GM18502 (cell line): ENCODE measurements around the gene FAU.

ENCODE experiments used
- ATAC-seq: cut with Tn5 transposase; IDR thresholded peaks from one replicate; pipeline ENCODE4 v1.9.1; 2021; ENCODE audit warnings: mild to moderate bottlenecking; ENCODE audit not compliant: unreplicated experiment, poor library complexity

The FAU gene

DNA sequence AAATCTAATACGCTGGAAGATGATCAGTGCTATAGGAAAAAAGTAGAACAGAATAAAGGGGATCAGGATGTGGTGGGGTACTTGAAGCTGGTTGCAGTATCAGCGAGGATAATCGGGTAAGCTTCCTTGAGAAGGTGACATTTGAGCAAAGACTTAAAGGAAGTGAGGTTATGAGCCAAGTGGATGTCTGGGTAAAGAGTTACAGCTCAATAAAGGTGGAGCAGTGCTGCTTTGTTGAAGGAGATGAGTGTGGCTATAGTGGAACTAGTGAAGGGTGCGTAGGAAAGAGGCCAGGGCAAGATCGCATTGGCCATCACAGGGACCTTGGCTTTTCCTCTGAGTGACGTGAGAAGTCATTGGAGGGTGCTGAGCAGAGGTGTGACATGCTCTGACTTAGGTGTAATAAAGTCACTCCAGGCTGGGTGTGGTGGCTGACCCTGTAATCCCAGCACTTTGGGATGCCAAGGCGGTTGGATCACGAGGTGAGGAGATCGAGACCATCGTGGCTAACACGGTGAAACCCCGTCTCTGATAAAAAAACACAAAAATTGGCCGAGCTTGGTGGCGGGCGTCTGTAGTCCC lies 14.7 kb upstream of the FAU start:
- no peak for ATAC-seq

DNA sequence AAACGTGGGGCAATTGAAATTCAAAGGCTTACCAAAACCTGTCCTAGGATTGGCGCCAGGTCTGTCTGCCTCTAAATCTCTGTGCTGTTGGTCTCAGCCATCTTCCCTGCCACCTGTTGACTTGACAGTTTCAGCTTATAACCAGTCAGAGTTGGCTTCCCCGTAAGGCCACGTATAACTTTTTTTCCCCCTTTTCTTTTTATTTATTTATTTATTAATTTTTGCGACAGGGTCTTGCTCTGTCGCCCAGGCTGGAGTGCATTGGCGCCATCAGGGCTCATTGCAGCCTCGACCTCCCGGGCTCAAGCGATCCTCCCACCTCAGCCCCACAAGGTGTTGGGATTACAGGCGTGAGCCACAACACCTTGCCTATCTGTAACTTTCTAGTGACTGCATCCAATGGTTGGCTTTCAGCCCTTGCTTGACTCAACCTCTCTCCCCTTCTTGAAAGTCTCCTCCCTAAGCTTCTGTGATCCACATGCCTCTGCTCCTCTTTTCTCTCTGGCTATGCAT lies 13.8 kb upstream of the FAU start:
- no peak for ATAC-seq

GRCh38 chr11:65134952-65135632 lies 13.2 kb upstream of the FAU start:
- peak; percentile 67 for ATAC-seq

DNA sequence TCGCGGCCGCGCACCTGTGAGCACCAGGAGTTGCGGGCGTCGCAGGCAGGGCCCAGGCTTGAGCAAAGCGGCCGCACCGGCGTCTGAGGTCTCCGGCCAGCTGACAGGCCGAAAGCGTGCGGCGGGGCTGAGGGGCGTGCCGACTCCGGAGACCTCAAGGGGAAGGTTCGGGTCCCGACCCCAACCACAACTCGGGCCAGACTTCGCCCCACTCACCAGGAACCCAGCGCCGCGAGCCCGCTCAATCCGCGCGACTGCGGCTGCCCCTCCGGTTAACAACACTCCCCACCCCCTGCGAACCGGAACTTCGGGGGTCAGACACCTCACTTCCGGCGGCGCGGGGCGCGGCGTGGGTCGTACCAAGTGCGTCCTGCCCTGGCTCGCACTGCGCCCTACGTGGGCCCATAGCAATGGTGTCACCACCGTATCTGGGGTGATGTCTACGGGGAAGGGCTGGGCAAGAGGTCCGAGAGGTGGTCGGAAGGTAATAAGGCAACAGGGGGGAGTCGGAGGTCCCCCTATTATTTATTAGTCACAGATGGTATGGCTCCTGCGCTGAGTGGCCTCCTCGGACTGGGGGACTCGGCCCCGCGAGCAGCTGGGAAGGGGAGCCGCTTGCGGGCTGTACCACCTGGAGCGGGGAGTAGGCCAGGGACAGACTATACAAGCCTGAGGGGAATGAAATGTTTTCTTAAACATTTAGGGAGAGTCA lies 12.5 kb upstream of the FAU start, which contains the start of gene SYVN1:
SYVN1 (minus strand) TSS at position 280 of the 712 bp plus-strand sequence. CDS start 918 bp downstream, outside the sequence.
- ATAC-seq, result peak; percentile 63

- ATAC-seq, result no peak
These were observed 11.8 kb upstream of the FAU start for GRCh38 chr11:65133724-65134123.

DNA sequence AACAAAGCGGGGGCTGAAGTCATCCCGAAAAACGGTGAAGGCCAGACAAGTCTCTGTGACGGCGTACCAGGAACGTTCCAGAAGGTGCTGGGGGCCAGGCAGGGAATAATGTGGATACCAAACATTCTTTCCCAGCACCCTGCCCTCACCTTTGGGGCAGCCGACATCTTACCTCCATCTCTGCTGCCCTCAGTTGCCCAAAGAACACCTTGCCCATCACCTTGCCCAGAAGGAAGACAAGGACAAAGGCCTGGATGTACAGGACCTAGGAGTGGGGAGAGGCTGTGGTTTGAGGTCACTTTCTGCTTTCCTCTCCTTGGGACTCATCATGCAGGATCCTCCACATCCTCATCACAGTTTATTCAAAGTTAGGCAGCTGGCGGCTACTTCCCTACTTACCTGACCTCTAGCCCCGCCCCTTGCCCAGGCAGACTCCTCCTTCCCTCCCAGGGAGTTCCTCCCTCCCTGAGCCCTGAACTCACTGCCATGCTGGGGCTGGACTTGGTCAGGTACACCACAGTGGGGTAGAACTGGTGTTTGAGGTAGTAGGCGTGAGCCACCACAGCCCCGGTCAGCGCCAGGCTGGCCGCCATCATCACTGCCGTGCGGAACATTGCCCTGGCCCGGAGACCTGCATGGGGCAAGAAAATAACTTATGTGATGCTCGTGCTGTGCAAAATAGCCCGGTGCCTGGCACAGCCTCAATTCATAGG lies 11.2 kb upstream of the FAU start:
- ATAC-seq, result no peak

GRCh38 chr11:65132238-65132987 lies 10.5 kb upstream of the FAU start:
- ATAC-seq, result peak; percentile 39

DNA sequence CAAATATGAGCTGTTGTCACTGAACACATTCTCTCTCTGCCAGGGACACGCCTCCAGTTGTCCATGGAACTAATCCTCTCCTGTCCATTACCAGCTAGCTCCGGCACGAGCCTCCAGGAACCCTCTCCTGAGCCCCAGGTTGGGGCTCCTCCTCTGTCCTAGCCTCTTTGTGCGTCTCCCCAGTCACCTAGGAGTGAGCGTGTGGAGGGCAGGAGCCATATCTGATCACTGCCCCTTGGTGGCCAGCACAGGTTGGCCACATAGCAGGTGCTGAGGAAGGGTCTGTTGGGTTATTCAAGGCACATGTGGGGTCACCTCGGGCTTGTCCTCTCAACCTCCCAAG lies 9.9 kb upstream of the FAU start:
- ATAC-seq, result no peak

GRCh38 chr11:65131417-65131776 lies 9.5 kb upstream of the FAU start:
- ATAC-seq, result no peak

DNA sequence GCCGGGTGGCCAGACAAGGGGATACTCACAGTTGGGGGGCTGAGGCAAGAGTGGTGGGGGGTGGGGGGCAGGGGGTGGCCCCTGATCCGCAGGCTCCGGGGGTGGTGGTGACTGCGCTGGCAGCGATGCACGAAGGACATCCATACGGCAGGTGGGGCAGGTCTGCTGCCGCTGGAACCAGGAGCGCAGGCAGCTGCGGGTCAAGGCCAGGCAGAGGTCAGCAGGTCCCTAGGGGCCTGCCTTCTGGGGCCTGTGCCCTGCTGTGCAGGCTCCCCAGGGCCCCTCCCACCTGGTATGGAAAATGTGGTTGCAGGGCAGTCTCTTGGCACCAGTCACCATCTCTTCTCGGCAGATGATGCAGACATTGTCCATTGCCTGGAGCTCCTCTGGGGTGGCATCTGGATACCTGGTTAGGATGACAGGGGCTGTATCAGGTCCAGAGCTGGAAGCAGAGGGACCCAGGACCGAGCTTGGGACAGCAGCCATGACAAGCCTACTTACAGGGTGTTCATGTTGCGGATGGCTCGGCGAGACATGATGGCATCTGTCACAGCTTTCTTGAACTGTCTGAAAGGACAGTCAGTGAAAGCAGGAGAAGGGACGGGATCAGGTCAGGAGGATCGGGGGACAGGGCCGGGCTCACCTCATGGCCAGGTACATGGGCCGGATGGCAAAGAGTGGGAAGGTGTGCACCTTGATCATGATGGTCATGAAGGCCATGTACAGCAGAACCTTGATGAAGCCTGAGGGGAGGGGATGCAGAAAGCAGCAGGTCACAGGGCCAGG lies 8.9 kb upstream of the FAU start:
- ATAC-seq, result no peak

- no peak for ATAC-seq
These were observed 7.9 kb upstream of the FAU start for GRCh38 chr11:65129649-65130441.

DNA sequence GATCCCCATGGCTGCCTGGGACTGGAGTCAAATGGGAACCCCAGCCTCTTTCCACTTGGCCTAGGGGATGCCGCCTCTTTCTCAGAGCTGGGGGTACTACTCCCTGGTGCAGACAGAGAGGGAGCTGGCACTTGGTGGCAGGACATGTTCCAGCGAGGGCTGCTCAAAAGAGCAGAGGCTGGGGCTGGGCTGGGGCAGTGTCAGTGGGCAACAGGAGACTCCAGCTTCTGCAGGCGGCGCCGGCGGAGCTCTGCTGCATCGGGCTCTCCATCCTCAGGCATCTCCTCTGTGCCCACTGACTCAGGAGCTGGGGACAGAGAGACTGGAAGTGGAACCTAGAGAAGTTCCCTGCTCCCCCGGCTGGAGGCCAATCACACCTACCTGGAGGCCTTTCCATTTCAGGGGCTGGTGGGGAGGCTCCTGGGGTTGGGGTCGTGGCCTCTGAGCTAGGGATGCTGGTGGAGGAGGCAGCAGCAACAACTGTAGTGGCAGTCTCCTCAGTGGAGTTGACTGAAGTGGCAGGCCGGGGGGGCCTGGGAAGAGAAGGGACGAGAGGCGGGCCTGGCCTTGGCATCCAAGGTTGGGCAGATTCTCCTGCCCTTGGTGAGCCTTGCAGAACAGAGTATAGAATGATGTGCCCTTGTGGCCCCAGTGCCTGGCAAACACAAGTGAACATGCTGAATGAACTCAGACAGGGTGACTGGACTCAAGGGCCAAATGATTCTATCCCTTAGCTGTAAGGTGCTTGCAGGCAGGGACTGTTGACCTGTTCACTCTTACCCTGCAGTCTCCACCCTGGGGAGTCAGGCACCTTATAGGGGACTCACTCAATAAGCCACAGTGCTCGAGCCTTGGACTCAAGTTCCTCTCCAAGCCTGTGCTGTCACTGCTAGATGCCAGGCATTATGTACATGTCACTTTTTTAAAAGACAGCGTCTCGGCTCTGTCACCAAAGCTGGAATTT lies 6.5 kb upstream of the FAU start:
- ATAC-seq, result no peak

GRCh38 chr11:65127473-65128181 lies 5.7 kb upstream of the FAU start:
- no peak for ATAC-seq

DNA sequence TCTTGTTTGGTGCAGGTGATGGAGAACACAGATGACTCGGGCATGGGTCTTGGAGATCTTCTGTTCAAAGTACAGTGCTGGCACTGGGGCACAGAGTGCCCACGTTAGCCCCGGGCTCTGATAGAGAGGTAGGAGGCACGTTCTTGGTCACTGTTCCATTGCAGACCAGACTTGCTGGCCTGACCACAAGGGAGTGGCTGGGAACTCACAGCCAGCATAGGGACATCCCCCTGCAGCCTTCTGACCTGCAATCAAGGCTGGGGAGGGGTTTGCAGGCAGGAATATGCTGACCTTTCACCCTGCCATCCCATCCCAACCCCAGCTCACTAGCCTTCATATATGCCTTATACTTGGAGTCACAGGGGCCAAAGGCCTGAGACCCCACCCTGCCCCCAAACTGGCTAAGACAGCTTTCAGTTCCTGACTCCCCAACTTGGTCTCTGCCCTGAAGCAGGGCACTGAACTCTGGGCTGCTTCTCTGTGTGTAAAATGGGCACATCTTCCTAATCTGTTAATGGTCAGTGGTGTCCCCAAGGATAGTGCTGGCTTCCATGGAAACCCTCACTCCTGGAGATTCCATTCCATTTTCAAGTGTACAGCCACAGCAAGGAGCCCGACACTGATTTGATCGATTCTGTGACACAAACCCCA lies 4.8 kb upstream of the FAU start:
- ATAC-seq, result no peak

DNA sequence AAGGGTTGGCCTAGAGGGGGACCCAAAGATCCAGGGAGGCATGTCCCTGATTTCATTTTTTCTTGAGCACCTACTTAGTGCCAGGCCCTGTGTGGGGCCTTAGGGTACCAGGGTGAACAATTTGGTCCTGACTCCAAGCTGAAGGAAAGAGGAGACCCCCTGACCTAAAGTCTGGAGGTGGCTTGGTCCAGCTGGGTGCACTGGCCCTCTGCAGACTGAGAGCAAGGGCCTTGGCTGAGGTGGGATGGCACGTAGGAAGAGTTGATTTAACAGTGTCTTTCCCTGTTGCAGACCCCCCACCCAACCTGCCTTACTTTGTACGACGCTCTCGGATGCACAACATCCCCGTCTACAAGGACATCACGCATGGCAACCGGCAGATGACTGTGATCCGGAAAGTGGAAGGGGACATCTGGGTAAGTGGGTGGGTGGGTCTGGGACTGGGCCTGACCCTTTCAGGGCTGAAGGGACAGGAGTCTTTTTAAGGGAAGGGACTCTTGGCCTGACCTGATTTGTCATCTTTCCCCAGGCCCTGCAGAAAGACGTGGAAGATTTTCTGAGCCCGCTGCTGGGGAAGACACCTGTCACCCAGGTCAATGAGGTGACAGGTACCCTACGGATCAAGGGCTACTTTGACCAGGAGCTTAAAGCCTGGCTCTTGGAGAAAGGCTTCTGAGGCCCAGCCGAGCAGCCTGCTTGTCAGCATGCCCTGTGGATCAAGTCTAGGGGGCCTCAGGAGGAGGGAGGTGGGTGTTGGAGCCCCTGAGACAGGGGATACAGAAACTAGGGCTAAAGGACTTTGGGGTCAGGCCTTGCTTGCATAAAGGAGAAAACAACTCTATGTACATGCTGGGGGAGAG lies 3.5 kb upstream of the FAU start:
- ATAC-seq, result no peak
